Measurements from ENCODE around the gene SLF2.

- TF ChIP-seq CTCF (IDR thresholded peaks at IDR 0.05) = no peak
- no peak for TF ChIP-seq POLR2AphosphoS5 (IDR thresholded peaks at IDR 0.05)
Observed at GRCh38 chr10:100980311-100980710, 67.5 kb downstream of the SLF2 start.

All from prostate gland (tissue), 2 donors.